GM18505 (cell line): ENCODE data around the gene VIT.
"Not testable (repeated sequence)": the region's sequence is repeated elsewhere in the genome, so short reads cannot be mapped to it uniquely, and the experiment has no call there.

Experiments
- ATAC-seq: cut with Tn5 transposase; IDR thresholded peaks from one replicate; pipeline ENCODE4 v1.9.1; 2021; ENCODE audit not compliant: unreplicated experiment
- POLR2A ChIP-seq: IDR thresholded peaks from 4 replicates; pipeline ENCODE4 v1.6.1; 2011; ENCODE audit warnings: borderline replicate concordance; ENCODE audit not compliant: insufficient read depth, insufficient read length; ENCODE audit errors: extremely low read depth

VIT gene

DNA sequence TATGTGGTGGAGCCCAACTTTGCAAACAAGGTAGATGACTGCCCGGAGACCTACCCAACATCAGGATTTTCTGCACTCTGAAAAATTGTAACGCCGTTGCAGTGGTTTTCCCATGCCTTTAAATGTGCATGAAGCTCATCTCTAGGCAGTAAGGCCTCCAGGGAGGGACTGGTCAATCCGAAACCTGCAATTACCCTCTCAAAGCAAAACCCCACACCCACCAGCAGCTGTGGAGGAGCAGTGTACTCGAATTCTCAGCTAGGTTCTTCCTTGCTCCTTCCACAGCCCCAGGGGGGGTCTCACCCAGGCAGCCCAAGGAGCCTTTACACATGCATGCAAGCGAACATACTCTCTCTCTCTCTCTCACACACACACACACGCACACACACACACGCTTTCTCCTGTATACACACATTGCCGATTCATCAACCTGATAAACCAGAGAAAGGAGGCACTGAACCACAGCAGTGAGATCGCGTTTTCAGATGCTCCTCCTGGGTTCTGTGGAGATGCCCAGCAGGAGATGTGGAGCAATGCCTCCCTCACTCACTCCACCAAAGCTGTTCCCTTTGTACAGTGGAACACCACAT, 109.2 kb downstream of the VIT start:
- TF ChIP-seq POLR2A: no peak
- no peak for ATAC-seq

DNA sequence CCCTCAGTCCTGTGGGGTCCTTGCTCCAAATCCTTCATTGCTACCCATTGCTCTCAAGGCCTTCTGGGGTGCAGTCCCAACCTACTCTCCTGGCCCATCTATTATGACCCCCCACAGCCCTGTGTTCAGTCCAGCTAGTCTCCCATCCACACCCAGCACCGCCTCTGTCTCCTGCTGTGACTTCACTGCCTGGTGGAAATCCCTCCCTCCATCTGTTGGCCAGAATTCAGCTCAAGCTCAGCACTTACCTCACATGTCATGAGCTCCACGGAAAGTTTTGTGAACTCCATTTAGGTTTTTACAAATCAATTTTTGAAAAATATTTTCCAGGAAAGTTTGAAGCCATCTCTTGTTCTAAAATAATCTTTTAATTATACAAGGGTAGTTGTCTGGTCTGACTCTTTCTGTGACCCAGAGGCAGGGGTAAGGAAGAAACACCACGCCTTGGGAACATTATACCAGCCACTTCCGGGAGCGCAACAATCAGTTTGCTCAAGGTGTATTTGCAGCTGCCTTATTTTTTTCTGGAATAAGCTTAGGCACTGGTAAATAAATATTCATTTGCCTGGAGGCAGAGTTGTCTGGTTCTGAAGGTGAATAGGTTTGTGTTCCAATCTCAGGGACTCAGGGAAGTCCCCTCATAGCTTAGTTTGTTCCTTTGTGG, 110.8 kb downstream of the VIT start:
- TF ChIP-seq POLR2A: no peak
- ATAC-seq: no peak

DNA sequence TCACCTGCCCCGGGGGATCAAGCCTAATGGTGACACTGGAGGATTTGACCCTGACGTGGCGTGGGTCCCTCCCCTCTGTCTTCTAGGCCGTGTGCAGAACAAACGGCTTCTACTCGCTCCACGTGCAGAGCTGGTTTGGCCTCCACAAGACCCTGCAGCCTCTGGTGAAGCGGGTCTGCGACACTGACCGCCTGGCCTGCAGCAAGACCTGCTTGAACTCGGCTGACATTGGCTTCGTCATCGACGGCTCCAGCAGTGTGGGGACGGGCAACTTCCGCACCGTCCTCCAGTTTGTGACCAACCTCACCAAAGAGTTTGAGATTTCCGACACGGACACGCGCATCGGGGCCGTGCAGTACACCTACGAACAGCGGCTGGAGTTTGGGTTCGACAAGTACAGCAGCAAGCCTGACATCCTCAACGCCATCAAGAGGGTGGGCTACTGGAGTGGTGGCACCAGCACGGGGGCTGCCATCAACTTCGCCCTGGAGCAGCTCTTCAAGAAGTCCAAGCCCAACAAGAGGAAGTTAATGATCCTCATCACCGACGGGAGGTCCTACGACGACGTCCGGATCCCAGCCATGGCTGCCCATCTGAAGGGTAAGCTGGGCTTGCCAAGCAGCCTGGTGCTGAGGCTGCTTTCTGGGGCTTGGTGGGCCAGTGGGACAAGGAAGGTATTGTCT, 112.0 kb downstream of the VIT start:
- no peak for ATAC-seq
- no peak for TF ChIP-seq POLR2A

DNA sequence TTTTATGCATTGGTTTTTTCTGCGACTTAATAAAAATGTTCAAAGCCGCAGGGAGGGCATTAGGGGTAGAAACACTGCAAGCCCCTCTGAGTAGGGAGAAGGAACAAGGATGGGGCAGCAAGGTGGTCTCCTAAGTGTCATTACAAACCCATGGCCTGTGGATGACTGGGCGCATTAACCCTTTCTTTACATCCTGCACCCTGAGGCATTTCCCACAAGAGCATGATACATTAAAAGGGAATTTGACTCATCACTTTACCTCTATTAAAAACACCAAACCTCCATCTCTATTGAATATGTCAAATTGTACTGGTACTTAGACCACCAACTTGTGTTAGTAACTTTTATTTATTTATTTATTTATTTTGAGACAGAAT, 112.5 kb downstream of the VIT start:
- TF ChIP-seq POLR2A: no peak
- ATAC-seq: no peak

DNA sequence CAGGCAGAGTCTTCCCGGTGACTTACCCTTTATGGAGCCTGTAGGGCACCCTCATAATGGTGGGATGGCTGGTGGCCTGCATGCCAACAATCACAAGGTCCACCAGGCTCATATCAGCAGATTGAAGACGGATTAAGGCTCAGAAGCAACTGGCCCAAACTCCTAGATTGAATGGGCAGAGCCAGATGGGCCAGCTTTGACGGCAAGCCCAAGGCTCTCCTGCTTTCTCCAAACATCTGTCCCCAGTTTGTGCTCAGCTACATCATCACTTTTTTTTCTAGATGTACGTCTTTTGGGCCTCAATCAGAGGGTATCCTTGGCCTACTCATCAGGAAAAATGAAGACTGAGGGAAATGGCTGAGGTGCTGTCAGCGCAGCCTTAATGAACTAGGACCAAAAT, 114.6 kb downstream of the VIT start:
- no peak for ATAC-seq
- TF ChIP-seq POLR2A: no peak

DNA sequence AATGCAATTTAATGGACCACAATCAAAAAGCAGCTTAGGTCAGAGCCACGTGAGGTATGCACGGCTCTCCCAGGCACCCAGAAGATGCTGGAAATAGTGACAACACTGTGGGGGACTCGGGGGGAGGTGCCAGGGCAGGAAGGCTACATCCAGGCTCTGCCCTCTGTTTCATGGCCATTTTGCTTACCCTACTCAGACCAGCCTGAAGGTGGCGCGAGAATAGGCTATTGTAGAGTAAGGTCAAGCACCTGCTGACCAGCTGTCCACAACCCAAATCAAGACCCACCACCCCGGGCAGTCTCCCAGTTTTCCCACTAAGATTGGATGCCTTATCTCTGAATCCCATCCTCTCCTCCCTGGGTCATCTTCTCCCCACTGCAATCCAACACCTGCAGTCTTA, 115.7 kb downstream of the VIT start:
- ATAC-seq: no peak
- TF ChIP-seq POLR2A: no peak

DNA sequence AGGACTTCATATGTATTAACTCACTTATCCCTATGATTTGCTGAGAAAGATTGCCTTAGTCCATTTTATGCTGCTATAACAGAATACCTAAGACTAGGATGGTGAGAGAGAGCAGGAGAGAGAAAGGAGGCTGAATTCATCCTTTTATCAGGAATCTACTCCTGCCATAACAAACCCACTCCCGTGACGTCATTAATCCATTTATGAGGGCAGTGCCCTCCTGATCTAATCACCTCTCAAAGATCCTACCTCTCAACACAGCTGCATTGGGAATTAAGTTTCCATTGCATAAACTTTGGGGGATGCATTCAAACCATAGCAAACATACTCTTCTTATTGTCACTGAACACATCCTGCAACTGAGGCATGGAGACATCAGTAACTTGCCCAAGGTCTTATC, 122.0 kb downstream of the VIT start:
- no peak for ATAC-seq
- TF ChIP-seq POLR2A: no peak

DNA sequence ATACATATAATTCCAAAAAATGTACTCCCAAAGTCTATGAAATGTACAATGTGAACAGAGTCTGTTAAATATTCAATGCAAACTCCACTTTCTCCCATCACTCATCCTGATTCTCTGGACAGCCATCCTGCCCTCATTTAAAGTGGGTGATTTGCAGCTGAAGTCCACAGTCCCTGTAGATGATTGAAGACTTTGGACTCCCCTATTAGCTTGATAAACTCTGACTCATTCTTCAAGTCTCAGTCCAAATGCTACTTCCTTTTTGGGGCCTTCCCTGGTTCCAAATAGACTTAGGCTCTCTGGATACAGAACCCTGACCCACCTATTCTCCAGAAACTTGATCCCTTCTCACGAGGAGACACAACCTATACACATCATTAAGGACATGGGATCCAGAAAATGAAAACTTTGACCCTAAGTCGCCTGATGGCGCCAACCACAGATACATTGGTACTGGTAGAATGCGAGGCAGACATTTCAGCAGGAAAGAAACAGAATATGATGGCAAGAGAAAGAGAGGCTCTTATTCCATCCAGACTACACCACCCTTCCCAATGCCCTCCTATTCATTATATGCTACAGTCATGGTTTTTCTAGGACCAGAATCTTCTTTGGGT, 122.7 kb downstream of the VIT start:
- ATAC-seq: no peak

DNA sequence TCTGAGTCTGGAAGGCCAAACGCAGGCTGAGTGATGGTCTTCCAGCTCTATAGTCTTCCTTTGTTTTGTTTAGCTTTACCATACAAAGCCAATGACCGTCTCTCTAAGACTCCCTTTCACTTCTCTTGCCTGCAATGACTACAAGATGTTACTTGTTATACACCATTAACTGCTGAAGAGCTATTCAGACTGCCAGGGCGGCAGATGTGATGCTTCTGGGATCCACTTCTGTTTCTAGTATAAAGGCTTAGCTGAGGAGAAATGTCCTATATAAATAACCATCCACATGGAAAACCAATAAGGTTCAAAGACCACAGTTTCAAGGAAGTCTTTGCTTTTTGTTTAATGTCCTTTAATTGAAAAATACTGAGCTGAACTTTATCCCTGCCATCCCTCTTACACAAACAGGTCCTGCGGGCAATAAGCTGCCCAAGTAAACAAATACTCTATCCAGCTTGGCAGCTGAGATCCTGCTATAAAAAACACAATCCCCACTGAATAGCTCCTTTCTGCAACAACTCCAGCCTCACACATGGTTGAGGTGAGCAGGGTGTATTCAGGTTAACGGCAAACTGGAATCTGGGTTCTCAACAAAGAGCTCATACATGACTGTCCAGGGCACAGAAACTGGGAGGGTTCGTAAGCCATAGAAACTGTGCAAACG, 124.6 kb downstream of the VIT start:
- ATAC-seq: no peak
- no peak for TF ChIP-seq POLR2A

More for the DNA sequence above, 122.7 kb downstream of the VIT start:
- TF ChIP-seq POLR2A: no peak

DNA sequence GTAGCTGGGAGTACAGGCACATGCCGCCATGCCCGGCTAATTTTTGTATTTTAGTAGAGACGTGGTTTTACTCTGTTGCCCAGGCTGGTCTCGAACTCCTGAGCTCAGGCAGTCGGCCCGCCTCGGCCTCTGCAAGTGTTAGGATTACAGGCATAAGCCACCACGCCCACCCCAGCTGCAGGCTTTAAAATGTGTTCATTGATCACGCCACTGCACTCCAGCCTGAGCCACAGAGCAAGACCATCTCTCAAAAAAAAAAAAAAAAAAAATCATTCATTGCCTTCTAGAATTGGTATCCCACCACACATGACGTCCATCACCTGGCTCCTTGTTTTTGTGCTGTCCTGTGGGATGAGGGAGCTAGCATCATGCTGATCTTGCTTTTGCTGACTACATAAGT, 127.4 kb downstream of the VIT start:
- ATAC-seq: no peak
- TF ChIP-seq POLR2A: no peak

DNA sequence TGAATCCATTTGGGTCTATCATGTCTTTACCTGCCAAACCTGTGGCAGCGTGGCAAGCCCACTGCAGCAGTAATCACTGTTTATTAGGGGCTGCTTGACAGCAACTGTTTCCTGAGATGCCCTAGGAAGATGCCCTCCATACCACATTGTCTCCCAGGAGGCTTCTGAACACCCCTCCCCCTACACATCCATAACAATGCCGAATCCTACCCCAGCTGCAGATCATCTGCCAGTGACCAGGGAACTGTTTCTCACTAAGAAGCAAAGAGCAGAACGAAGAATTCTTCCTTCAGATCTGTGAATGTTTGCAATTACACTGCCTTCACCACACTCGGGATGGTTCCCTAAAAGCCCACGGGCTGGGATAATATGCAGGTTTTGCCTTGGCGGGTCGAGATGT, 127.8 kb downstream of the VIT start:
- ATAC-seq: no peak
- no peak for TF ChIP-seq POLR2A

DNA sequence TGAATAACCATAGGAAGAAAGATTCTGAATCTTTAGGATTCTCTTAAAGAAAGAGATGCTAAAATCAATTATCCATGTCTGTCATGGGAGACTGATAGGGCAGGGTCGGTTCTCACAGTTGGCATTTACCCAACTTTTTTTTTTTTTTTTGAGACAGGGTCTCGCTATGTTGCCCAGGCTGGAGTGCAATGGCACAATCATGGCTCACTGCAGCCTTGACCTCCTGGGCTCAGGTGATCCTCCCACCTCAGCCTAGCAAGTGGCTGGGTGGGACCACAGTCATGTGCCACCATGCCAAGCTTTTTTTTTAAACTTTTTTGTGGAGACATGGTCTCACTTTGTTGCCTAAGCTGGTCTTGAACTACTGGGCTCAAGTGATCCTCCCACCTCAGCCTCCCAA, 128.2 kb downstream of the VIT start:
- not testable (repeated sequence) for ATAC-seq

DNA sequence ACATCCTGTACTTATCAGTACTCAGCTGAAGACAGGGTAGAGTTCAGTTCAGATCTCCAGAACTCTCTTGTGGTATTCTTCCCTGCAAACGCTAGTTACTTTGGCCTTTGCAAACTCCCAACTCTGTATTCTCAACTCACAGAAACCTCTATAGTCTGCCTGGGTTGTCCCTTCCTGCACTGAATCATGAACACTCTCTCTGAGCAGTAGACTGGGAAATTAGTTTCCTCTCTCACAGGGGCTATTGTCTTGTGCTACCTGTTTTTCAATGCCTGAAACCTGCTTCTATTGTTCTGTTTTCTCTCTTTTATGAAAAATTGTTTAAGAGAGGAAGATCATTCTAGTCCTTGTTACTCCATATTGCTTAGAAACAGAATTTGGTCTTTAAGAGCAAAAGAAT, 134.7 kb downstream of the VIT start:
- TF ChIP-seq POLR2A: no peak

More for the DNA sequence above, 134.7 kb downstream of the VIT start:
- no peak for ATAC-seq
